ENCODE results near the gene PCDHGB4. TPM values are rescaled to one million over a fixed set of nuclear protein-coding genes. Genes with fewer than 3 reads are reported as not detected.

The PCDHGB4 gene
- total RNA-seq, 1 donor from 2014 or later, result 4.2 TPM

GRCh38 chr5:141437221-141437620 is 49.7 kb downstream of the PCDHGB4 start:
- Histone ChIP-seq H3K4me3 (no peak overlapping the region), H3K27ac (no peak overlapping the region), H3K4me1 (no peaks in the 10 kb centered on the region), H3K36me3 (no peaks in the 10 kb centered on the region), H3K27me3 (no peaks in the 10 kb centered on the region), H3K9me3 (peaks cover 12% of the 10 kb centered on the region)
- ATAC-seq (no peak), DNase-seq (no peak)
- TF ChIP-seq CTCF (IDR thresholded peaks at IDR 0.05), result no peak
- intact Hi-C loops (cut with DNase I), result no loop called here

- no peaks in the 10 kb centered on the region for H3K4me1 ChIP-seq
- H3K36me3 ChIP-seq, result no peaks in the 10 kb centered on the region
- H3K27me3 ChIP-seq, result no peaks in the 10 kb centered on the region
- intact Hi-C loops (cut with DNase I), result no loop called here
- H3K4me3 ChIP-seq, result no peak overlapping the region
- DNase-seq (no peak), ATAC-seq (no peak)
- no peak overlapping the region for H3K27ac ChIP-seq
- no peak for TF ChIP-seq CTCF (IDR thresholded peaks at IDR 0.05)
- peaks cover 13% of the 10 kb centered on the region for H3K9me3 ChIP-seq
Observed at GRCh38 chr5:141439411-141440141, 52.1 kb downstream of the PCDHGB4 start.

Other genes with a start within 250 kb of the PCDHGB4 start
- gene PCDHB6, start 237.6 kb upstream of the PCDHGB4 start, total RNA-seq, result 0.75 TPM
- 2.8 TPM for gene PCDHB7, start 215.1 kb upstream of the PCDHGB4 start, total RNA-seq
- 2.4 TPM for gene PCDHB8, start 209.9 kb upstream of the PCDHGB4 start, total RNA-seq
- gene PCDHB16, start 205.3 kb upstream of the PCDHGB4 start, total RNA-seq, result 4.1 TPM
- 2.5 TPM for gene PCDHB9, start 200.5 kb upstream of the PCDHGB4 start, total RNA-seq
- gene PCDHB10, start 195.3 kb upstream of the PCDHGB4 start, total RNA-seq, result 2.1 TPM
- gene PCDHB11, start 188.1 kb upstream of the PCDHGB4 start, total RNA-seq, result 2.0 TPM
- gene PCDHB12, start 179.0 kb upstream of the PCDHGB4 start, total RNA-seq, result 2.8 TPM
- 3.2 TPM for gene PCDHB13, start 173.8 kb upstream of the PCDHGB4 start, total RNA-seq
- 3.0 TPM for gene PCDHB14, start 164.4 kb upstream of the PCDHGB4 start, total RNA-seq
- gene PCDHB15, start 142.3 kb upstream of the PCDHGB4 start, total RNA-seq, result 2.5 TPM
- 0.64 TPM for gene SLC25A2, start 83.6 kb upstream of the PCDHGB4 start, total RNA-seq
- 60.4 TPM for gene TAF7, start 66.9 kb upstream of the PCDHGB4 start, total RNA-seq
- 0.46 TPM for gene PCDHGA1, start 57.2 kb upstream of the PCDHGB4 start, total RNA-seq
- gene PCDHGA2, start 48.9 kb upstream of the PCDHGB4 start, total RNA-seq, result 2.5 TPM
- gene PCDHGA3, start 43.9 kb upstream of the PCDHGB4 start, total RNA-seq, result 1.7 TPM
- gene PCDHGB1, start 37.6 kb upstream of the PCDHGB4 start, total RNA-seq, result 2.0 TPM
- 3.9 TPM for gene PCDHGA4, start 32.7 kb upstream of the PCDHGB4 start, total RNA-seq
- gene PCDHGB2, start 27.7 kb upstream of the PCDHGB4 start, total RNA-seq, result 3.8 TPM
- 3.5 TPM for gene PCDHGA5, start 23.5 kb upstream of the PCDHGB4 start, total RNA-seq
- 2.6 TPM for gene PCDHGB3, start 17.5 kb upstream of the PCDHGB4 start, total RNA-seq
- gene PCDHGA6, start 13.8 kb upstream of the PCDHGB4 start, total RNA-seq, result 3.9 TPM
- 2.5 TPM for gene PCDHGA7, start 5.0 kb upstream of the PCDHGB4 start, total RNA-seq
- 1.2 TPM for gene PCDHGA8, start 4.9 kb downstream of the PCDHGB4 start, total RNA-seq
- gene PCDHGB5, start 10.2 kb downstream of the PCDHGB4 start, total RNA-seq, result 11.0 TPM
- gene PCDHGA9, start 15.1 kb downstream of the PCDHGB4 start, total RNA-seq, result 5.4 TPM
- 7.5 TPM for gene PCDHGB6, start 20.3 kb downstream of the PCDHGB4 start, total RNA-seq
- 6.2 TPM for gene PCDHGA10, start 25.3 kb downstream of the PCDHGB4 start, total RNA-seq
- gene PCDHGB7, start 30.0 kb downstream of the PCDHGB4 start, total RNA-seq, result 15.4 TPM
- gene PCDHGA11, start 33.4 kb downstream of the PCDHGB4 start, total RNA-seq, result 2.6 TPM
- 7.6 TPM for gene PCDHGA12, start 42.8 kb downstream of the PCDHGB4 start, total RNA-seq
- gene PCDHGC3, start 88.3 kb downstream of the PCDHGB4 start, total RNA-seq, result 109 TPM
- gene PCDHGC4, start 97.3 kb downstream of the PCDHGB4 start, total RNA-seq, result 1.8 TPM
- 1.4 TPM for gene PCDHGC5, start 101.4 kb downstream of the PCDHGB4 start, total RNA-seq
- gene DIAPH1, start 231.3 kb downstream of the PCDHGB4 start, total RNA-seq, result 118 TPM
- gene HDAC3, start 249.2 kb downstream of the PCDHGB4 start, total RNA-seq, result 42.1 TPM
- gene RELL2, start 249.3 kb downstream of the PCDHGB4 start, total RNA-seq, result 6.1 TPM

Measured in upper lobe of right lung (tissue), 1 donor.